ENCODE data around the gene GPR183.

Gene GPR183

DNA sequence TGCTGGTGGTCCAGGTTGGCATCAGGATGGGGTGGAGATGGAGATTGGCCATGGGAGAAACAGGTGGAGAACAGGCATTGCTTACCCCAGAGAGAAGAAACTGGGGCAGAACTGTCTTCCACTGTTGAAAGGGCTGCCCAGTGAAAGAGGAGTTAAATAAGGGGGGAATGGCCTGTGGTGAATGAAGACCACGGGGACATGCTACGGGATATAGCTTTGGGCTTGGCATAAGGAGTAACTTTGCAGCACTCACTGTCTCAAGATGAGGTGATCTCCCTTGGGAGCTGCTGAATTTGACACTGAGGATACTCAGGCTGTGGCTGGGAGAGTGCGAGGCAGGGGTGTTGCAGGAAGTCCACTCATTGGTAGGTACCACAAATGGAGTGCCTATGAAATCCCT lies 38.4 kb downstream of the GPR183 start:
- DNase-seq (ENCODE audit: low spot score): no peak

DNA sequence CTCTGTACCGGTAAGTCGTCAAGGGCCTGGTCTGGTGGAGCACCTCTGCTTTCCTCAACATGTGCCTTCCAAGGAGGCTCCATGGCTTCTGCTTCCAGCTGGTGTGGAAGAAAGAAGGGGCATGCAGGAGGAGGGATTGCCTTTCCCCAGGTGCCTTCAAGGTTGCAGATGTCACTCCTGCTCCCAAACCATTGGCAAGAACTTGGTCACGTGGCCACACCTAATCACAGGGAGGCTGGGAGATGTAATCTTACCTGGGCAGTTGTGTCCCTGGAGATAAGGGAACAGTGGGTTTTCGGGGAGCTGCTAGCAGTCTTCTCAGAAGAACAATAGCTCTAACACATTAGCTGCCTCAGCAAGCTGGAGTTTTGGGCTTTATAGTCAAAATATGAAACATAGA lies 39.3 kb downstream of the GPR183 start:
- TF ChIP-seq, protein P1, sequence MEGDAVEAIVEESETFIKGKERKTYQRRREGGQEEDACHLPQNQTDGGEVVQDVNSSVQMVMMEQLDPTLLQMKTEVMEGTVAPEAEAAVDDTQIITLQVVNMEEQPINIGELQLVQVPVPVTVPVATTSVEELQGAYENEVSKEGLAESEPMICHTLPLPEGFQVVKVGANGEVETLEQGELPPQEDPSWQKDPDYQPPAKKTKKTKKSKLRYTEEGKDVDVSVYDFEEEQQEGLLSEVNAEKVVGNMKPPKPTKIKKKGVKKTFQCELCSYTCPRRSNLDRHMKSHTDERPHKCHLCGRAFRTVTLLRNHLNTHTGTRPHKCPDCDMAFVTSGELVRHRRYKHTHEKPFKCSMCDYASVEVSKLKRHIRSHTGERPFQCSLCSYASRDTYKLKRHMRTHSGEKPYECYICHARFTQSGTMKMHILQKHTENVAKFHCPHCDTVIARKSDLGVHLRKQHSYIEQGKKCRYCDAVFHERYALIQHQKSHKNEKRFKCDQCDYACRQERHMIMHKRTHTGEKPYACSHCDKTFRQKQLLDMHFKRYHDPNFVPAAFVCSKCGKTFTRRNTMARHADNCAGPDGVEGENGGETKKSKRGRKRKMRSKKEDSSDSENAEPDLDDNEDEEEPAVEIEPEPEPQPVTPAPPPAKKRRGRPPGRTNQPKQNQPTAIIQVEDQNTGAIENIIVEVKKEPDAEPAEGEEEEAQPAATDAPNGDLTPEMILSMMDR (IDR thresholded peaks at IDR 0.05; ENCODE audit: extremely low read depth, missing control alignments): no peak
- DNase-seq (ENCODE audit: low spot score): no peak

More for the DNA sequence above, 38.4 kb downstream of the GPR183 start:
- TF ChIP-seq, protein P1 (IDR thresholded peaks at IDR 0.05; ENCODE audit: extremely low read depth, missing control alignments): no peak

DNA sequence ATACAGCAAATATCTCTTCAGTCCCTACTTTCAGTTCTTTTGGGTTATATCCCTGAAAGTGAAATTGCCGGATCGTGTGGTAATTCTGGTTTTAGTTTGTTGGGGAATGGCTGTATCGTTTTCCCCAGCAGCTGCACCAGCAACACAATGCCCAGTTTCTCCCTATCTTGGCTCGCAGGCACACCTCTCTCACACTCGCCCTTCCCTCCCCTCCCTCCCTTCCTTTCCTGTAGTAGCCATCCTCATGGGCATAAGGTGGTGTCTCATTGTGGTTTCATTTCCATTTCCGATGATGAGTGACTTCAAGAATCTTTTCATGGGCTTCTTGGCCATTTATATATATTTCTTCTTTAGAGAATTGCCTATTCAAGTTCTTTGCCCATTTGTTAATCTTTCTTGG lies 40.4 kb downstream of the GPR183 start:
- DNase-seq (ENCODE audit: low spot score): no peak
- TF ChIP-seq, protein P1 (IDR thresholded peaks at IDR 0.05; ENCODE audit: extremely low read depth, missing control alignments): no peak

DNA sequence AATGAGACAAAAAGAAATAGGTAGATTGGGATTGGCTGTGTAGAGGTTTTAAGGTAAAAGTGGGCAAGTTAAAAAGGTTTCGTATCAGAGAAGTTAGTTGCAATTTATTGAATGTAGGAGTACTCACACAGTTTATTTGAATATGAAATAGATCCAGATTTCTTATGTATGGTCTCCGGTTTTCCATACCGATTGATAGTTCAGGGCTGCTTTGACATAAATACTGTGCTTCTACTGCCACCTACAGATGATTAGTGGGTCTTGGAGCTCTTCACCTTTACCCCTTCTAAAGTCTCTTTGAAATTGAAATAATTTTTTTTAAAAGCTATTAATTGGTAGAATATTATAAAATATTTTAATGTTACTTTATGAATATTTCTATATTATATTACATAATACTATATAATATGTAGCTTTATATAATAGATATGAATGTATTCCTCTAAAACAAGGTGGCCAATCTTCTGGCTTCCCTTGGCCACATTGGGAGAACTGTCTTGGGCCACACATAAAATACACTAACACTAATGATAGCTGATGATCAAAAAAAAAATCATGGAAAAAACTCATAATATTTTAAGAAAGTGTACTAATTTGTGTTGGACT lies 41.3 kb downstream of the GPR183 start:
- DNase-seq (ENCODE audit: low spot score): peak; percentile 32
- TF ChIP-seq, protein P1 (IDR thresholded peaks at IDR 0.05; ENCODE audit: extremely low read depth, missing control alignments): peak; percentile 45

DNA sequence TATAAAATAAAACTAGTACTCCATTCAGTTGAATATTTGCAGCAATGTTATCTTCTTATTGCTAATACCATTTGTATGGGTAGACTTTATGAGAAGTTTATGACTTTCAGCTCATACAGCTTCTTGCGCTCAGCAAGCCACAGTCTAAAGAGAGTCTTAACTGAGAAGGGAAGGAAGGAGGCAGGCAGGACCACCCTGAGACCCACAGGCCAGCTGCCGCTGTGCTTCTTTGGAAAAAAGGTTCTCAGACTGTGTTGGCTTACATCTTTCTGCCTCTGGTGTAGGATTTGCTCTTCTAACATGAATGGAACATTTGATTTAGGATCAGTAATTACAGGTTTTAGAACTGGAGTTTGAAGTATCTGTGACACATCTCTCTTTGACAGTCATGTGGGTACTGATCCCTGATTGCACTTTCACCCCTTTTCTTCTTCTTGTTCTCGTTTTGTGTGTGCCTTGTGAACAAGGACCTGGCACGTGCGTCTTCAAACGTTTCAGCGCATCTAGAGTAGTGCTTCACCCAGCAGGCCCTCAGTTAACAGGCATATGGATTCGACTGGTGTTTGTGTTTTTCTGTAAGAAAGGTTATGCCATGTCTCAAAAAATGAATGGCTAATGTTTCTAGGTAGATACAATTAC lies 41.9 kb downstream of the GPR183 start:
- DNase-seq (ENCODE audit: low spot score): no peak
- TF ChIP-seq, protein P1 (IDR thresholded peaks at IDR 0.05; ENCODE audit: extremely low read depth, missing control alignments): no peak

DNA sequence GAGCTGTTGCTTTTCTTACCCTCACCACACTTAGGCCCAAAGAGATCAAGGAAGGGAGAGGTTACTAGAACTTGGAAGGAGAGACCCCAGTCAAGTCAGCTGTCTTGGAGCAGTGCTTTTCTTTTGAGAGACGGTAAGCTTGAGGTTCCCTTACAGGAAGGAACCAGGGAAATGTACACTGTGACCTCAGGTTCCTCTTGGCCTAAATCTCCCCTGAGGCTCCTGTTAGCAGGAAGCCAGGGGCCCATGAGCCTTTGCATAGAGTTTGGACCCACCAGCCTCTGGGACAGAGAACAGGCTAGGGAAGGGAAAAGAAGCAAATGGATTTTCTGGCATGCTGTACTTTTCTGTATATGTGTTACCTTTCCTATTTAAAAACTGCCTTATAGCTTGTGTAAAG lies 43.1 kb downstream of the GPR183 start:
- TF ChIP-seq, protein P1 (IDR thresholded peaks at IDR 0.05; ENCODE audit: extremely low read depth, missing control alignments): no peak
- DNase-seq (ENCODE audit: low spot score): no peak

DNA sequence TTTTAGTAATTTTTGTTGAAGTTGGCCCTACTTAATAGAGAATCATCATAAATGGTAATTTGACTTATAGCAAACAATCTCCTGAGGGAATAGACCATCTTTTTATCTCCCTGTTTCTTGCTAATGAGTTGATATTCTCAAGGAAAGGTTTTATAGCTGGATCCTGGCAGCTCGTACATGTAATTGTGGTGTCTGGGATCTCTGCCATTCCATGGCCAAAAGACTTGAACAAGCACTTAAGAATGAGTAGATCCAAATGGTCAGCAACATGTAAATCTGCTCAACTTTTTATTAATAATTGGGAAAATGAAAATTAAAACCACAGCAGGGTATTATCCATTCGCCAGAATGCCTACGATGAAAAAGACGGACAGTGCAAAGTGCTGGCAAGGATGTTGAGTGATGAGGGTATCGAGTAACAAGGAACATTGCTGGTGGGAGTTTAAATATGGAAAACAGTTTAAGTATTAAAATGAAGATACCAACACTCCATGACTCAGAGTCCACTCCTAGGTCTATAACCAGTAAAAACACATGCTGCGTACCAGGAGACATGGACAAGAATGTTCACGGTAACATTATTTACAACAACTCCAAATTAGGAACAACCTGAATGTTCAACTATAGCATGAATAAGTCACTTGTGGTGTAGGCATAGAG lies 43.9 kb downstream of the GPR183 start:
- TF ChIP-seq, protein P1 (IDR thresholded peaks at IDR 0.05; ENCODE audit: extremely low read depth, missing control alignments): no peak
- no peak for DNase-seq (ENCODE audit: low spot score)

All from GM20000 (cell line).